OCI-LY7 (cell line): ENCODE results near the gene CELF4. TPM values are rescaled to one million over a fixed set of nuclear protein-coding genes. Genes with fewer than 3 reads are reported as not detected.

Experiments
- BruUV-seq: library from RNA; stranded (reverse); fragments of 400-500 nt; replicated peaks from 2 replicates; lab custom pipeline; 2021; lab: Mats Ljungman, UMichigan
- CTCF ChIA-PET: fragments of 300-600 bp; sonication (Branson Sonifier 250); formaldehyde crosslinking; loops from one replicate; lab custom pipeline; 2022; ENCODE audit warnings: antibody characterized with exemption; ENCODE audit not compliant: unreplicated experiment; lab: Charles Lee
- POLR2A ChIA-PET: fragments of 300-600 bp; sonication (Branson Sonifier 250); formaldehyde crosslinking; loops from one replicate; lab custom pipeline; 2022; ENCODE audit warnings: antibody characterized with exemption; lab: Charles Lee
- DNase-seq: peaks from one replicate; pipeline ENCODE4 v3.0.0-alpha.2; 2015; ENCODE audit warnings: low spot score
- H2AFZ ChIP-seq: fragments of 200-600 bp; sonication (generic), shearing (Covaris generic); 2 replicates; pipeline ENCODE4 v1.6.1; 2014; ENCODE audit warnings: mild to moderate bottlenecking, antibody characterized with exemption, low read length, moderate library complexity
- H3K27ac ChIP-seq: fragments of 200-600 bp; sonication (generic); 2 replicates; pipeline ENCODE4 v1.5.1; 2014; ENCODE audit warnings: mixed run types, low read depth, mild to moderate bottlenecking, moderate library complexity, low read length, inconsistent platforms; ENCODE audit not compliant: poor library complexity, severe bottlenecking
- H3K36me3 ChIP-seq: fragments of 200-600 bp; sonication (generic); 2 replicates; pipeline ENCODE4 v1.6.1; 2014; ENCODE audit warnings: mild to moderate bottlenecking, antibody characterized with exemption, low read length, moderate library complexity, mixed read lengths; ENCODE audit not compliant: insufficient read depth
- H3K4me1 ChIP-seq: fragments of 200-600 bp; sonication (generic); 2 replicates; pipeline ENCODE4 v1.5.1; 2014; ENCODE audit warnings: mild to moderate bottlenecking, low read length; ENCODE audit not compliant: insufficient read depth, poor library complexity, severe bottlenecking
- H3K4me2 ChIP-seq: fragments of 200-600 bp; sonication (generic); 2 replicates; pipeline ENCODE4 v1.6.1; 2014; ENCODE audit warnings: mild to moderate bottlenecking, low read length
- H3K4me3 ChIP-seq: fragments of 200-600 bp; sonication (generic); 2 replicates; pipeline ENCODE4 v1.5.1; 2014; ENCODE audit warnings: mild to moderate bottlenecking, low read depth, low read length; ENCODE audit not compliant: poor library complexity, severe bottlenecking
- H3K79me2 ChIP-seq: fragments of 200-600 bp; sonication (generic); 2 replicates; pipeline ENCODE4 v1.6.1; 2016; ENCODE audit warnings: low read depth, mild to moderate bottlenecking, low read length, moderate library complexity, mixed read lengths; ENCODE audit not compliant: insufficient read depth
- H3K9me2 ChIP-seq: fragments of 200-600 bp; sonication (generic); 2 replicates; pipeline ENCODE4 v1.6.1; 2016; ENCODE audit warnings: mild to moderate bottlenecking, low read length, mixed read lengths; ENCODE audit not compliant: insufficient read depth
- H3K9me3 ChIP-seq: fragments of 200-600 bp; sonication (generic); 2 replicates; pipeline ENCODE4 v1.6.1; 2014; ENCODE audit warnings: mild to moderate bottlenecking, mixed run types, low read length, mixed read lengths
- H4K20me1 ChIP-seq: fragments of 200-600 bp; sonication (generic); 2 replicates; pipeline ENCODE4 v1.6.1; 2014; ENCODE audit warnings: mild to moderate bottlenecking, antibody characterized with exemption, low read length, moderate library complexity, mixed read lengths; ENCODE audit not compliant: insufficient read depth
- CTCF ChIP-seq: fragments of 200-600 bp; sonication (generic); conservative IDR thresholded peaks from 2 replicates; pipeline ENCODE4 v1.5.1; 2014; ENCODE audit warnings: mild to moderate bottlenecking, antibody characterized with exemption, low read length, moderate library complexity, mixed read lengths
- EZH2phosphoT487 ChIP-seq: fragments of 200-600 bp; sonication (generic); IDR thresholded peaks from 2 replicates; pipeline ENCODE4 v1.6.1; 2018; ENCODE audit warnings: low read depth, borderline replicate concordance, mild to moderate bottlenecking, mixed run types, antibody characterized with exemption, low read length, moderate library complexity, mixed read lengths
- intact Hi-C: fragments of 100-400 bp; cut with micrococcal nuclease; formaldehyde crosslinking; loops from one replicate; pipeline ENCODE4 v1.10.0; 2022; ENCODE audit not compliant: unreplicated experiment
- total RNA-seq, 2 experiments: library from RNA; depleted of rRNA in 1 of 2; stranded (reverse); fragments of >200 nt in 1 of 2; shearing (Covaris generic) in 1 of 2; gene quantifications; 2 replicates each; pipeline ENCODE4 v1.2.3, GENCODE V29; 2014 to 2022

Gene CELF4
- total RNA-seq, 2 experiments from 2014 or later, result not detected

GRCh38 chr18:37539236-37539635 is 26.4 kb downstream of the CELF4 start:
- no peak overlapping the region for H3K4me2 ChIP-seq
- BruUV-seq, result no TSS peak
- no peak overlapping the region for H3K27ac ChIP-seq
- ChIA-PET CTCF (no interaction called here), POLR2A (no interaction called here)
- H2AFZ ChIP-seq, result no peak overlapping the region
- H3K79me2 ChIP-seq, result no peaks in the 10 kb centered on the region
- no peak for DNase-seq
- H3K4me1 ChIP-seq, result peaks cover 36% of the 10 kb centered on the region
- H3K9me2 ChIP-seq, result no peaks in the 10 kb centered on the region
- H4K20me1 ChIP-seq, result no peaks in the 10 kb centered on the region
- no peak for TF ChIP-seq CTCF
- TF ChIP-seq EZH2phosphoT487, result no peak
- H3K36me3 ChIP-seq, result no peaks in the 10 kb centered on the region
- intact Hi-C loops, result loop anchor here (5.0 kb wide), 2 partner anchors 62 to 152 kb away; no protein-coding TSS in a partner anchor
- H3K9me3 ChIP-seq, result no peaks in the 10 kb centered on the region
- H3K4me3 ChIP-seq, result no peak overlapping the region

GRCh38 chr18:37538526-37539205 is 26.9 kb downstream of the CELF4 start:
- no TSS peak for BruUV-seq
- Histone ChIP-seq H3K9me3 (no peaks in the 10 kb centered on the region), H3K36me3 (no peaks in the 10 kb centered on the region), H3K79me2 (no peaks in the 10 kb centered on the region), H3K27ac (no peak overlapping the region), H4K20me1 (no peaks in the 10 kb centered on the region), H3K4me1 (peaks cover 42% of the 10 kb centered on the region), H3K4me2 (no peak overlapping the region), H3K4me3 (no peak overlapping the region), H3K9me2 (no peaks in the 10 kb centered on the region), H2AFZ (no peak overlapping the region)
- ChIA-PET POLR2A (no interaction called here), CTCF (no interaction called here)
- intact Hi-C loops, result loop anchor here (1.0 to 5.0 kb wide), 3 partner anchors 61 to 151 kb away; no protein-coding TSS in a partner anchor
- TF ChIP-seq EZH2phosphoT487 (no peak), CTCF (no peak)
- DNase-seq, result no peak
